GM18526 (cell line): ENCODE measurements around the gene ITGA11.

ENCODE experiments used
- POLR2A ChIP-seq: IDR thresholded peaks from 3 replicates; pipeline ENCODE4 v1.6.1; 2011; ENCODE audit not compliant: insufficient read length; ENCODE audit errors: extremely low read depth

The ITGA11 gene

DNA sequence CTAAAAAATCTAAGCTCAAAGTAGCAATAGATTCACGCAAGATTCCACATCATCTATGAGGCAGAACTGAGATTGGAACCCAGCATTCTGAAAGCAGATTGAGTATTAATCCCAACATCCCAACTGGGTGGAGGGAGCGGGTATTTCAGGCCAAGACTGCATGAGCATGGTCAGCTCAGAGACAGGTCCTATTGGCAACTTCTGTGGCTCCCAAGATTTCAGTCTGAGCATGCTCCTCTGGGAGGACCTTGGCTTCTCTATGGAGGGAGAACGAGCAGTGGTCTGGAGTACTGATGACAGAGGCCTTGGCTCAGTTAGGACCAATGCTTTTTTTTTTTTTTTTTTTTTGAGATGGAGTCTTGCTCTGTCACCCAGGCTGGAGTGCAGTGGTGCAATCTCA lies 4.0 kb upstream of the ITGA11 start:
- TF ChIP-seq POLR2A: no peak

- no peak for TF ChIP-seq POLR2A
Observed at GRCh38 chr15:68434021-68434420, 2.1 kb upstream of the ITGA11 start.

- TF ChIP-seq POLR2A: no peak
Observed at GRCh38 chr15:68433551-68433950, 1.6 kb upstream of the ITGA11 start.

DNA sequence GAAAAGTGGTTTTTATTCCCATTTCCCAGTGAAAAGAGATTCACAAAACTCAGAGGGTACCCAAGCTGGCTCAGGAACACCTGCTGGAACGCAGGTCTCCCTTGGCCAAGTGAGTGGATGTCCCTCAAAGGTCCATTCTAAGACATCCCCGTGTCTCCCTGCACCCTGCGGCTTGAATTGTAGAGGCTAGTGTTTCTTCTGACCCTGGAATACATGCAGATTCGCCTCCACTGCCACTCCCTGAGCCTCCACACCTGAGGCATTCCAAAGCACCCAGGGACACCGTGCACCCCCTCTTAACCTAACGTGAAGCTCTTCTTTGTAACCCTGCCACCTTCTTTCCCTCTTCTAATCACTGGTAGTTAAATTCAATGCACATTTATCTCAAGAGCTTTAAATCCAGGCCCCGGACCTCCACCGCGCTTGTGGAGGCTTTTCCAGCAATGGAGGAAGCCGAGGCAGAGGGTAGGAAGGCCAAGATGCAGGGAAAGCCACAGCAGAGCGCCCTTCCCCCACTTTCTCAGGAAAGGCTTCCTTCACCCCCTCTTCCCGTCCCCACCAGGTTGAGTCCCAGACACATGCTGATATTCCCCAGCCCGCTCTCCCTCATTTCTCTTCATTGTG lies 590 bp upstream of the ITGA11 start:
- TF ChIP-seq POLR2A: no peak

GRCh38 chr15:68431037-68431791 lies 749 bp downstream of the ITGA11 start:
- TF ChIP-seq POLR2A: no peak

DNA sequence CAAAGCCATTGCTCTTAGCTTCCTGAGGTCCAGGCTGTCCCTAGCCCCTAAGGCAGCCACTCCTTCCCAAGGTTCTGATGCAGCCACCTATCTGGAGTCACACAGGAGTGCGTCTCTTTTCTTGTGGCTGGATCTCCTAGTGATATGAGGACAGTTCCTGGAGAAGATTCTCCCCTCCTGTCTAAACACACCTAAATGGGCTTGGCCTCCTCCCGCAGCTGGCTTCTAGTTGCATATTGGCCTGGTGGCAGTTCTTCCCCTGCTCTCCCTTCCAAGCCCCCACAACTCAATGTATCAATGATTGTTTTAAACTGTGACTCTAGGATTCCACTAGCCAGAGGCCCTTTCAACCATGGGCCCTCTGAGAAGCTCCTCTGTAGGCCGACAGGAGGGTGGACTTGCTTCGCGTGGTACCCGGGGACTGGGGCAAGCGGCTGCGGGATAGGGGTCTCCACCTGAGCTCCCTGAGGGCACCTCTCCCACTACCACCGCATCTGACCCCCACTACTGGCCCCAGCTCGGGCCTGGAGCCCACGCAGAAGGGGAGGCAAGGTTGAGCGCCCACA lies 1.4 kb downstream of the ITGA11 start:
- TF ChIP-seq POLR2A: no peak

- no peak for TF ChIP-seq POLR2A
Observed at GRCh38 chr15:68429691-68430470, 2.1 kb downstream of the ITGA11 start.

DNA sequence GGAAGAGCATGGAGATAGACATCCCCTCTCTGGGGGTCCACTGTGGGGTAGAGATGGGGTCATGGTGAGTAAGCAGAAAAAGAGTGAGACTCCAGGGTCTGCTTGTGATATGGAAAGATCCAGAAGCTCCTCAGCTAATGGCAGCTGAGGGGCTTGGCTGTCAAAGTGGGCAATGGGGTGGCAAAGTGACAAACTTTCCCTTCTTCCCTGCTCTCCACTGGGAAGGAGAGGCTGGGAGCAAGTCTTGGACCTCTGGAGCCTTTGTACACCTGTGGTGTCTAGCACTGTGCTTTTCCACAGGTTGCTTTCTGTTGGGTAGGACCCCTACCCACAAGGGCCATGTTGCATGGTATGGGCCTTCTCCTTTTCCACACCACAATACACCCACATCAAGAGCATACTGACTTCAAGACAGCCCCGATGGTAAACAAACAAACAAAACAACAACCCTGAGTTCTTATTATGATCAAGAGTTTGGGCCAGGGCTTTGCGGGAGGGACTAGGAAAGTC lies 3.5 kb downstream of the ITGA11 start:
- TF ChIP-seq POLR2A: no peak

- TF ChIP-seq POLR2A: no peak
Observed at GRCh38 chr15:68427963-68428362, 4.0 kb downstream of the ITGA11 start.

DNA sequence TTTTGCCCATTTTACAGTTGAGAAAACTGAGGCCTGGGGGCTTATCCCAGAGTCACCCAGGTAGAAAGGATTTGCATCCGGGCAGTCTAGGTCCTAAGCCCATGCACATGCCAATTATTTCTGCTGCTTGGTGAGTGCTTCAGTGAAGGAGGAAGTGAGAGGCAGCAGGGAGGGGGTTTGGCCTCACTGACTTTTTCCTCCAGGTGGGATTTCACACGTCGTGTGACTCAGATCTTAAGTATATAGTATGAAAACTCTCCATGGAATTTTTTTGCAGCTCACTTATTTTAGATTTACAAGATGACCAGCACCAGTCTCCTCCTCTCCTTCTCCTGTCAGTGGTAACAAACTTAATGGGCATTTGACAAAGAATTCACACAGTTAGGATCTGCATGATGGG lies 4.6 kb downstream of the ITGA11 start:
- no peak for TF ChIP-seq POLR2A

- TF ChIP-seq POLR2A: no peak
Observed at GRCh38 chr15:68426116-68426515, 5.8 kb downstream of the ITGA11 start.

DNA sequence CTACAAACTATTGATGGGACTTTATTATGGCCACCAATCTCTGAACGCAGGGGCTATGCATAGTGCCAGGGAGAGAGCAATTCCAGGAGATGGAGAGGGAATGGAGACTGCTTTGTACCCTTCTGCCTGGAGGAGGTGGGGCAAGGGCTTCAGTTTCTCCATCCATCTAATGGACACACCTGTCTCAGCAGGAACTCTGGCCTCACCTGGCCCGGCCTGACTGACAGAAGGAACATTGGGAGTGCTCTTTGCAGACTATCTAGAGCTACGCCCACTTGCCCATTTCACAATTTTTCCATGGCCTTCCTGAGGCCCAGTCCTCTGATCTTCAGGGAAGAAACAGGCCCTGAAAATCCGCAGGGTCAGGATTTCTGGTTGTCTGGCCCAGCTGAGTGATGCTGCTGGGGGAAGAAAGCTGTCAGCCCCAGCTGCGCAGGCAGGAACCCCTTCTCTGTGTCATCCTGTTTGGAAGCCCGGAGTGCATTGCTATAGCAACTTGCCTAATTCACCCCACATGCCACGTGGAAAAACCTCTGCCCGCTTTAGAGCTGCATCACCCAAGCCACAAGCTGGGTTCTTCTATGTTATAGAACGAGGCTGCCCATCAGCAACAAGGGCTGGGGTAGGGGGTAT lies 6.4 kb downstream of the ITGA11 start:
- no peak for TF ChIP-seq POLR2A

GRCh38 chr15:68424754-68425390 lies 7.1 kb downstream of the ITGA11 start:
- no peak for TF ChIP-seq POLR2A

- no peak for TF ChIP-seq POLR2A
Observed at GRCh38 chr15:68423359-68424296, 8.3 kb downstream of the ITGA11 start.

GRCh38 chr15:68421798-68422402 lies 10.1 kb downstream of the ITGA11 start:
- TF ChIP-seq POLR2A: no peak
